Right ventricle myocardium superior (tissue), 1 donor: Measurements from ENCODE around the gene DBNDD2. TPM values are rescaled to one million over a fixed set of nuclear protein-coding genes. Genes with fewer than 3 reads are reported as not detected.

Experiments
- ATAC-seq: fragments of 200-7000 bp; cut with Tn5 transposase; one replicate; pipeline ENCODE4 v1.9.1; 2020; ENCODE audit warnings: mild to moderate bottlenecking; ENCODE audit not compliant: poor library complexity
- DNase-seq: peaks from one replicate; pipeline ENCODE4 v3.0.0-alpha.2; 2020
- intact Hi-C: fragments of 100-400 bp; cut with DNase I; formaldehyde crosslinking; loops from one replicate; pipeline ENCODE4 v1.11.2; 2022
- microRNA-seq: library from miRNA; unstranded; fragments of <30 nt; microRNA quantifications from one replicate; pipeline ENCODE4 v1.2.0, GENCODE V29; 2020
- total RNA-seq: library from RNA; stranded (reverse); fragmentation: NEBNext Ultra II Directional; extraction: Animal tissue kit (Norgen Biotek cat#: 25700); gene quantifications from one replicate; pipeline ENCODE4 v1.2.1, GENCODE V29; 2021
- donor health status: DM: no; HTN: yes; CAD: no; lungs with severe emphysema.

Gene DBNDD2
- total RNA-seq, 1 donor from 2014 or later: 350 TPM

GRCh38 chr20:45436732-45437485 lies 28.8 kb downstream of the DBNDD2 start:
- DNase-seq (peak; percentile 94), ATAC-seq (peak; percentile 96)
- intact Hi-C loops: loop anchor here (2.0 kb wide), 2 partner anchors 62 to 118 kb away; no protein-coding TSS in a partner anchor

- ATAC-seq (no peak), DNase-seq (no peak)
- intact Hi-C loops: no loop called here
Observed at GRCh38 chr20:45440424-45440823, 32.3 kb downstream of the DBNDD2 start.

GRCh38 chr20:45440891-45441685 lies 33.0 kb downstream of the DBNDD2 start:
- no peak for DNase-seq
- intact Hi-C loops: no loop called here
- no peak for ATAC-seq

- intact Hi-C loops: no loop called here
- ATAC-seq: no peak
- DNase-seq: no peak
Observed at GRCh38 chr20:45441746-45442145, 33.7 kb downstream of the DBNDD2 start.

- DNase-seq: no peak
- no peak for ATAC-seq
- intact Hi-C loops: no loop called here
Observed at GRCh38 chr20:45444050-45444449, 36.0 kb downstream of the DBNDD2 start.

- intact Hi-C loops: no loop called here
- DNase-seq (no peak), ATAC-seq (no peak)
Observed at GRCh38 chr20:45445805-45446562, 37.9 kb downstream of the DBNDD2 start.

GRCh38 chr20:45448270-45448669 lies 40.2 kb downstream of the DBNDD2 start:
- no peak for ATAC-seq
- intact Hi-C loops: no loop called here
- DNase-seq: no peak

- intact Hi-C loops: no loop called here
- DNase-seq (no peak), ATAC-seq (no peak)
Observed at GRCh38 chr20:45449528-45449927, 41.4 kb downstream of the DBNDD2 start.

GRCh38 chr20:45450097-45450818 lies 42.2 kb downstream of the DBNDD2 start:
- ATAC-seq: peak; percentile 57
- intact Hi-C loops: no loop called here

GRCh38 chr20:45452238-45452637 lies 44.1 kb downstream of the DBNDD2 start:
- no peak for ATAC-seq
- intact Hi-C loops: no loop called here
- no peak for DNase-seq

More at GRCh38 chr20:45450097-45450818, 42.2 kb downstream of the DBNDD2 start:
- no peak for DNase-seq

- DNase-seq (no peak), ATAC-seq (no peak)
- intact Hi-C loops: no loop called here
Observed at GRCh38 chr20:45452772-45453691, 44.9 kb downstream of the DBNDD2 start.

GRCh38 chr20:45456632-45457031 lies 48.5 kb downstream of the DBNDD2 start:
- intact Hi-C loops: no loop called here
- no peak for DNase-seq
- peak; percentile 27 for ATAC-seq

GRCh38 chr20:45459606-45460005 lies 51.5 kb downstream of the DBNDD2 start:
- intact Hi-C loops: no loop called here

More at GRCh38 chr20:45459606-45460005, 51.5 kb downstream of the DBNDD2 start:
- DNase-seq (no peak), ATAC-seq (no peak)

Small RNA genes lying within 50 kb of the gene (microRNA-seq; reads per million reads assigned to microRNA genes)
- gene MIR6812: not detected

Other genes starting within 250 kb of the DBNDD2 start
- gene PI3, start 233.4 kb upstream of the DBNDD2 start, total RNA-seq: not detected
- not detected for gene SEMG1, start 201.3 kb upstream of the DBNDD2 start, total RNA-seq
- gene SEMG2, start 186.9 kb upstream of the DBNDD2 start, total RNA-seq: not detected
- gene SLPI, start 153.7 kb upstream of the DBNDD2 start, total RNA-seq: 1.2 TPM
- not detected for gene RBPJL, start 101.4 kb upstream of the DBNDD2 start, total RNA-seq
- not detected for gene MATN4, start 100.0 kb upstream of the DBNDD2 start, total RNA-seq
- 80.7 TPM for gene SDC4, start 59.9 kb upstream of the DBNDD2 start, total RNA-seq
- gene SYS1, start 45.1 kb upstream of the DBNDD2 start, total RNA-seq: 25.3 TPM
- gene TP53TG5, start 30.0 kb upstream of the DBNDD2 start, total RNA-seq: 1.2 TPM
- 113 TPM for gene PIGT, start 7.9 kb downstream of the DBNDD2 start, total RNA-seq
- gene WFDC2, start 61.5 kb downstream of the DBNDD2 start, total RNA-seq: 1.0 TPM
- gene SPINT3, start 107.3 kb downstream of the DBNDD2 start, total RNA-seq: not detected
- not detected for gene WFDC6, start 131.2 kb downstream of the DBNDD2 start, total RNA-seq
- gene EPPIN, start 139.1 kb downstream of the DBNDD2 start, total RNA-seq: not detected
- gene WFDC8, start 171.0 kb downstream of the DBNDD2 start, total RNA-seq: not detected
- not detected for gene WFDC10A, start 221.4 kb downstream of the DBNDD2 start, total RNA-seq
- not detected for gene WFDC9, start 223.0 kb downstream of the DBNDD2 start, total RNA-seq